GM18858 (cell line): ENCODE results near the gene CHRNA4.
"Not testable (repeated sequence)": the region's sequence is repeated elsewhere in the genome, so short reads cannot be mapped to it uniquely, and the experiment has no call there.

Experiments used
- ATAC-seq: cut with Tn5 transposase; IDR thresholded peaks from one replicate; pipeline ENCODE4 v1.9.1; 2021; ENCODE audit not compliant: unreplicated experiment

CHRNA4 gene

GRCh38 chr20:63336232-63336752 lies 24.9 kb downstream of the CHRNA4 start:
- ATAC-seq: no peak

- ATAC-seq: no peak
Measured at GRCh38 chr20:63335711-63336110, 25.4 kb downstream of the CHRNA4 start.

GRCh38 chr20:63335060-63335459 lies 26.1 kb downstream of the CHRNA4 start:
- not testable (repeated sequence) for ATAC-seq

GRCh38 chr20:63334356-63334755 lies 26.8 kb downstream of the CHRNA4 start:
- no peak for ATAC-seq

- no peak for ATAC-seq
Measured at GRCh38 chr20:63333241-63333836, 27.8 kb downstream of the CHRNA4 start.

GRCh38 chr20:63332488-63333240 lies 28.5 kb downstream of the CHRNA4 start:
- no peak for ATAC-seq

GRCh38 chr20:63331741-63332400 lies 29.3 kb downstream of the CHRNA4 start:
- no peak for ATAC-seq

GRCh38 chr20:63330940-63331339 lies 30.2 kb downstream of the CHRNA4 start:
- no peak for ATAC-seq

GRCh38 chr20:63330084-63330760 lies 30.9 kb downstream of the CHRNA4 start:
- no peak for ATAC-seq

GRCh38 chr20:63329331-63330083 lies 31.6 kb downstream of the CHRNA4 start:
- no peak for ATAC-seq

GRCh38 chr20:63328718-63329275 lies 32.4 kb downstream of the CHRNA4 start:
- ATAC-seq: no peak

- ATAC-seq: no peak
Measured at GRCh38 chr20:63328026-63328700, 33.0 kb downstream of the CHRNA4 start.

- ATAC-seq: no peak
Measured at GRCh38 chr20:63327231-63327745, 33.9 kb downstream of the CHRNA4 start.

GRCh38 chr20:63326314-63327230 lies 34.6 kb downstream of the CHRNA4 start:
- ATAC-seq: no peak

GRCh38 chr20:63325554-63326313 lies 35.4 kb downstream of the CHRNA4 start:
- ATAC-seq: no peak

- ATAC-seq: no peak
Measured at GRCh38 chr20:63325021-63325471, 36.1 kb downstream of the CHRNA4 start.

GRCh38 chr20:63323357-63323981 lies 37.7 kb downstream of the CHRNA4 start:
- ATAC-seq: no peak
